HEK293 (cell line): ENCODE results near the gene ITFG2.

ENCODE experiments used
- CTCF ChIA-PET: fragments of 350-600 bp; formaldehyde crosslinking; extraction: SDS; loops from one replicate; lab custom pipeline; 2021; ENCODE audit warnings: antibody characterized with exemption; lab: Yijun Ruan, JAX
- POLR2A ChIA-PET: fragments of 300-600 bp; formaldehyde crosslinking; extraction: SDS; loops from one replicate; lab custom pipeline; 2020; ENCODE audit warnings: antibody characterized with exemption, inconsistent platforms; lab: Yijun Ruan, JAX
- H3K27ac ChIP-seq: fragments of 200-500 bp; sonication (Bioruptor generic); 2 replicates; pipeline ENCODE4 v1.5.1; 2014; ENCODE audit warnings: low read depth, low read length, control low read depth, inconsistent platforms; ENCODE audit errors: extremely low read depth
- H3K36me3 ChIP-seq, 2 experiments: fragments of 200-500 bp in 1 of 2; sonication (Bioruptor generic) in 1 of 2; 1 replicate in 1 of 2; 2 replicates in 1 of 2; pipeline ENCODE4 v1.5.1; 2014 to 2017; ENCODE audit warnings: inconsistent platforms in 2 of 2, low read length in 2 of 2; ENCODE audit not compliant: control insufficient read depth in 2 of 2, insufficient read depth in 1 of 2
- H3K4me1 ChIP-seq: fragments of 200-500 bp; sonication (Bioruptor generic); 2 replicates; pipeline ENCODE4 v1.5.1; 2014; ENCODE audit warnings: mild to moderate bottlenecking, low read length, inconsistent platforms; ENCODE audit not compliant: control insufficient read depth, insufficient read depth
- H3K4me3 ChIP-seq: 2 replicates; pipeline ENCODE4 v1.5.1; 2011; ENCODE audit warnings: low read depth, mild to moderate bottlenecking, control low read depth, low read length, moderate library complexity
- H3K9me3 ChIP-seq: fragments of 200-500 bp; sonication (Bioruptor generic); 2 replicates; pipeline ENCODE4 v1.5.1; 2014; ENCODE audit warnings: low read depth, low read length, inconsistent platforms; ENCODE audit not compliant: control insufficient read depth, insufficient read depth
- BCL11A ChIP-seq: fragments of 450-650 bp; formaldehyde crosslinking; IDR thresholded peaks from 2 replicates; pipeline ENCODE4 v1.5.1; 2016; ENCODE audit warnings: low read depth, missing biosample characterization, missing genetic modification characterization
- GFI1B ChIP-seq: fragments of 450-650 bp; formaldehyde crosslinking; IDR thresholded peaks from 2 replicates; pipeline ENCODE4 v1.5.1; 2016; ENCODE audit warnings: missing biosample characterization, missing genetic modification characterization
- KLF16 ChIP-seq: fragments of 450-650 bp; formaldehyde crosslinking; IDR thresholded peaks from 2 replicates; pipeline ENCODE4 v1.5.1; 2017; ENCODE audit warnings: missing biosample characterization, missing genetic modification characterization
- MZF1 ChIP-seq: fragments of 450-650 bp; formaldehyde crosslinking; IDR thresholded peaks from 2 replicates; pipeline ENCODE4 v1.5.1; 2017; ENCODE audit warnings: missing biosample characterization, missing genetic modification characterization, borderline replicate concordance
- SETDB1 ChIP-seq: IDR thresholded peaks from one replicate; pipeline ENCODE4 v1.6.1; 2017; ENCODE audit warnings: mild to moderate bottlenecking, low read length, moderate library complexity, mixed read lengths; ENCODE audit not compliant: insufficient read length
- ZBTB11 ChIP-seq: fragments of 450-650 bp; formaldehyde crosslinking; conservative IDR thresholded peaks from 2 replicates; pipeline ENCODE4 v1.5.1; 2016; ENCODE audit warnings: low read depth, missing biosample characterization, missing genetic modification characterization
- ZNF114 ChIP-seq: fragments of 450-650 bp; formaldehyde crosslinking; IDR thresholded peaks from 2 replicates; pipeline ENCODE4 v1.5.0; 2017; ENCODE audit warnings: missing biosample characterization, missing genetic modification characterization
- ZNF146 ChIP-seq: fragments of 450-650 bp; formaldehyde crosslinking; IDR thresholded peaks from 2 replicates; pipeline ENCODE4 v1.5.1; 2016; ENCODE audit warnings: missing biosample characterization, missing genetic modification characterization
- ZNF169 ChIP-seq: fragments of 450-650 bp; formaldehyde crosslinking; IDR thresholded peaks from 2 replicates; pipeline ENCODE4 v1.5.1; 2016; ENCODE audit warnings: missing biosample characterization, missing genetic modification characterization
- ZNF19 ChIP-seq: fragments of 450-650 bp; formaldehyde crosslinking; IDR thresholded peaks from 2 replicates; pipeline ENCODE4; 2016; ENCODE audit warnings: missing biosample characterization, missing genetic modification characterization, low read depth
- ZNF202 ChIP-seq: fragments of 450-650 bp; formaldehyde crosslinking; IDR thresholded peaks from 2 replicates; pipeline ENCODE4 v1.5.1; 2016; ENCODE audit warnings: missing biosample characterization, missing genetic modification characterization, borderline replicate concordance
- ZNF416 ChIP-seq: fragments of 450-650 bp; formaldehyde crosslinking; IDR thresholded peaks from 2 replicates; pipeline ENCODE4 v1.5.1; 2016; ENCODE audit warnings: missing biosample characterization, missing genetic modification characterization
- ZNF514 ChIP-seq: fragments of 450-650 bp; formaldehyde crosslinking; IDR thresholded peaks from 2 replicates; pipeline ENCODE4 v1.5.1; 2016; ENCODE audit warnings: missing biosample characterization, missing genetic modification characterization
- ZNF521 ChIP-seq: fragments of 450-650 bp; formaldehyde crosslinking; IDR thresholded peaks from 2 replicates; pipeline ENCODE4 v1.5.1; 2017; ENCODE audit warnings: missing biosample characterization, mild to moderate bottlenecking, missing genetic modification characterization
- ZNF626 ChIP-seq: fragments of 450-650 bp; sonication (Bioruptor Pico); formaldehyde crosslinking; IDR thresholded peaks from 2 replicates; pipeline ENCODE4 v1.5.1; 2018; ENCODE audit warnings: missing biosample characterization, missing genetic modification characterization, inconsistent platforms
- ZNF677 ChIP-seq: fragments of 450-650 bp; IDR thresholded peaks from 2 replicates; pipeline ENCODE4 v1.5.0; 2018; ENCODE audit warnings: missing biosample characterization, mild to moderate bottlenecking, missing genetic modification characterization, moderate library complexity
- ZNF791 ChIP-seq: fragments of 450-650 bp; formaldehyde crosslinking; IDR thresholded peaks from 2 replicates; pipeline ENCODE4 v1.5.1; 2016; ENCODE audit warnings: missing biosample characterization, missing genetic modification characterization
- ZNF830 ChIP-seq: fragments of 450-650 bp; IDR thresholded peaks from 2 replicates; pipeline ENCODE4 v1.5.0; 2018; ENCODE audit warnings: missing biosample characterization, missing genetic modification characterization, low read depth, mild to moderate bottlenecking, moderate library complexity
- TF ChIP-seq, protein P1 (sequence below): fragments of 450-650 bp; formaldehyde crosslinking; IDR thresholded peaks from 2 replicates; pipeline ENCODE4 v1.5.1; 2016; ENCODE audit warnings: missing biosample characterization, missing genetic modification characterization
- TF ChIP-seq, protein P2 (sequence below): fragments of 450-650 bp; formaldehyde crosslinking; IDR thresholded peaks from 2 replicates; pipeline ENCODE4 v1.5.1; 2016; ENCODE audit warnings: missing biosample characterization, missing genetic modification characterization
- TF ChIP-seq, protein P3 (sequence below): fragments of 450-650 bp; formaldehyde crosslinking; IDR thresholded peaks from 2 replicates; pipeline ENCODE4 v1.5.1; 2017; ENCODE audit warnings: missing biosample characterization, mild to moderate bottlenecking, missing genetic modification characterization, moderate library complexity
- TF ChIP-seq, protein P4 (sequence below): fragments of 450-650 bp; formaldehyde crosslinking; IDR thresholded peaks from 2 replicates; pipeline ENCODE4 v1.5.1; 2016; ENCODE audit warnings: missing biosample characterization, missing genetic modification characterization

The ITFG2 gene

GRCh38 chr12:2793561-2793960 lies 18.9 kb upstream of the ITFG2 start:
- peaks cover 15 to 27% of the 10 kb centered on the region in 2 experiments for H3K36me3 ChIP-seq
- H3K9me3 ChIP-seq = no peaks in the 10 kb centered on the region
- no peak overlapping the region for H3K4me3 ChIP-seq
- CTCF ChIA-PET = interaction anchor here (0.7 to 2.1 kb wide), 3 partner anchors 10 to 111 kb away, joined by 3 to 12 read pairs (median 4); no protein-coding TSS in a partner anchor
- TF ChIP-seq ZNF830 (tag by site-specific recombination) (no peak), ZNF677 (no peak), KLF16 (tag by site-specific recombination) (no peak)
- POLR2A ChIA-PET = no interaction called here
- no peak overlapping the region for H3K27ac ChIP-seq
- H3K4me1 ChIP-seq = peaks cover 3% of the 10 kb centered on the region; the same call in 1 of the 2 replicates

DNA sequence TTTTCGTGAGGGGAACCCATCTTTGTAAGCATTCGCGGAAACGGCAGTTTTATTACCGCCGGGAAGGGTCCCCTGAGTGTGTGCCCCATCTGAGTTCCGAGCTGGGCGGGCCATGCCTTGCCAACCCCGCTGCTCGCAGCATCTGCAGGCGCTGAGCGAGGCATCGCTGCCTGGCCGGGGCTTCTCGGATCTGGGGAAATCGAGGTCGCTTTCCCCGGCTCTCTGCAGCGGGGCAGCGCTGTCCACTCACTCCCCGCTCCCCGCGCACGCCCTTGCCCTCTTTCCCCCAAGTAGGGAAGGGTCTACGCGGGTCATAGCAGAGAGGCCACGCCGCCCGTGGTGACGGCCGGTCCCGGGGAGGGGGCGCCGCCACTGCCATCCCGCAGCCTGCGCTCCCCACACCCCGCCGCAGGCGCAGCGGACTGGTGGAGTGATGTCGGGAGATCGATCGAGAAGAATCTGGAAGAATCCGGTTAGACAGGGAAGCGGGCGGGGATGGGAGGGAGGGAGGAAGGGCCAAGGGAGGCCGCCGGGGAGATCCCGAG lies 18.2 kb upstream of the ITFG2 start:
- TF ChIP-seq ZNF202 (peak; percentile 79; the same call in 1 of the 2 replicates), MZF1 (tag by site-specific recombination) (no peak)
- ChIA-PET POLR2A (interaction anchor here (0.5 to 1.2 kb wide), 6 partner anchors 8 to 111 kb away, joined by 3 to 11 read pairs (median 4); partner anchors contain the start of genes FOXM1, ITFG2 and RHNO1), CTCF (no interaction called here)
- Histone ChIP-seq H3K4me1 (peaks cover 3% of the 10 kb centered on the region; the same call in 1 of the 2 replicates), H3K9me3 (no peaks in the 10 kb centered on the region), H3K4me3 (peak overlapping the region; percentile 73), H3K36me3 (peaks cover 19 to 34% of the 10 kb centered on the region in 2 experiments), H3K27ac (no peak overlapping the region; the same call in 1 of the 2 replicates)

GRCh38 chr12:2794736-2795289 lies 17.7 kb upstream of the ITFG2 start, which contains the start of gene FKBP4:
Gene FKBP4, plus strand, starts transcription at chr12:2794970. Its CDS starts 170 bp downstream, at chr12:2795140.
- no peaks in the 10 kb centered on the region for H3K9me3 ChIP-seq
- H3K4me3 ChIP-seq = peak within 1 kb of the TSS; percentile 73
- ChIA-PET CTCF (no interaction called here), POLR2A (interaction anchor here (0.5 to 1.2 kb wide), 6 partner anchors 8 to 110 kb away, joined by 3 to 11 read pairs (median 4); partner anchors contain the start of genes FOXM1, ITFG2 and RHNO1)
- H3K36me3 ChIP-seq = peaks cover 25 to 39% of the 10 kb centered on the region in 2 experiments
- H3K27ac ChIP-seq = peak within 1 kb of the TSS; percentile 88; the same call in 1 of the 2 replicates
- H3K4me1 ChIP-seq = peaks cover 3% of the 10 kb centered on the region; the same call in 1 of the 2 replicates
- TF ChIP-seq ZNF514 (tag by site-specific recombination) (no peak), BCL11A (tag by site-specific recombination) (no peak), ZNF114 (tag by site-specific recombination) (no peak), ZNF169 (tag by site-specific recombination) (no peak), ZNF146 (tag by site-specific recombination) (no peak), GFI1B (no peak), ZNF416 (tag by site-specific recombination) (no peak), ZBTB11 (tag by site-specific recombination) (no peak), SETDB1 (no peak), ZNF521 (no peak), ZNF626 (tag by site-specific recombination) (no peak), ZNF19 (tag by site-specific recombination) (no peak), ZNF791 (tag by site-specific recombination) (no peak)
- TF ChIP-seq, protein P1, sequence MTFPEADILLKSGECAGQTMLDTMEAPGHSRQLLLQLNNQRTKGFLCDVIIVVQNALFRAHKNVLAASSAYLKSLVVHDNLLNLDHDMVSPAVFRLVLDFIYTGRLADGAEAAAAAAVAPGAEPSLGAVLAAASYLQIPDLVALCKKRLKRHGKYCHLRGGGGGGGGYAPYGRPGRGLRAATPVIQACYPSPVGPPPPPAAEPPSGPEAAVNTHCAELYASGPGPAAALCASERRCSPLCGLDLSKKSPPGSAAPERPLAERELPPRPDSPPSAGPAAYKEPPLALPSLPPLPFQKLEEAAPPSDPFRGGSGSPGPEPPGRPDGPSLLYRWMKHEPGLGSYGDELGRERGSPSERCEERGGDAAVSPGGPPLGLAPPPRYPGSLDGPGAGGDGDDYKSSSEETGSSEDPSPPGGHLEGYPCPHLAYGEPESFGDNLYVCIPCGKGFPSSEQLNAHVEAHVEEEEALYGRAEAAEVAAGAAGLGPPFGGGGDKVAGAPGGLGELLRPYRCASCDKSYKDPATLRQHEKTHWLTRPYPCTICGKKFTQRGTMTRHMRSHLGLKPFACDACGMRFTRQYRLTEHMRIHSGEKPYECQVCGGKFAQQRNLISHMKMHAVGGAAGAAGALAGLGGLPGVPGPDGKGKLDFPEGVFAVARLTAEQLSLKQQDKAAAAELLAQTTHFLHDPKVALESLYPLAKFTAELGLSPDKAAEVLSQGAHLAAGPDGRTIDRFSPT (tag by site-specific recombination) = no peak
- TF ChIP-seq, protein P2, sequence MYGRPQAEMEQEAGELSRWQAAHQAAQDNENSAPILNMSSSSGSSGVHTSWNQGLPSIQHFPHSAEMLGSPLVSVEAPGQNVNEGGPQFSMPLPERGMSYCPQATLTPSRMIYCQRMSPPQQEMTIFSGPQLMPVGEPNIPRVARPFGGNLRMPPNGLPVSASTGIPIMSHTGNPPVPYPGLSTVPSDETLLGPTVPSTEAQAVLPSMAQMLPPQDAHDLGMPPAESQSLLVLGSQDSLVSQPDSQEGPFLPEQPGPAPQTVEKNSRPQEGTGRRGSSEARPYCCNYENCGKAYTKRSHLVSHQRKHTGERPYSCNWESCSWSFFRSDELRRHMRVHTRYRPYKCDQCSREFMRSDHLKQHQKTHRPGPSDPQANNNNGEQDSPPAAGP (tag by site-specific recombination) = peak; percentile 76; the same call in 1 of the 2 replicates
- TF ChIP-seq, protein P3, sequence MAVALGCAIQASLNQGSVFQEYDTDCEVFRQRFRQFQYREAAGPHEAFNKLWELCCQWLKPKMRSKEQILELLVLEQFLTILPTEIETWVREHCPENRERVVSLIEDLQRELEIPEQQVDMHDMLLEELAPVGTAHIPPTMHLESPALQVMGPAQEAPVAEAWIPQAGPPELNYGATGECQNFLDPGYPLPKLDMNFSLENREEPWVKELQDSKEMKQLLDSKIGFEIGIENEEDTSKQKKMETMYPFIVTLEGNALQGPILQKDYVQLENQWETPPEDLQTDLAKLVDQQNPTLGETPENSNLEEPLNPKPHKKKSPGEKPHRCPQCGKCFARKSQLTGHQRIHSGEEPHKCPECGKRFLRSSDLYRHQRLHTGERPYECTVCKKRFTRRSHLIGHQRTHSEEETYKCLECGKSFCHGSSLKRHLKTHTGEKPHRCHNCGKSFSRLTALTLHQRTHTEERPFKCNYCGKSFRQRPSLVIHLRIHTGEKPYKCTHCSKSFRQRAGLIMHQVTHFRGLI (tag by site-specific recombination) = no peak
- TF ChIP-seq, protein P4, sequence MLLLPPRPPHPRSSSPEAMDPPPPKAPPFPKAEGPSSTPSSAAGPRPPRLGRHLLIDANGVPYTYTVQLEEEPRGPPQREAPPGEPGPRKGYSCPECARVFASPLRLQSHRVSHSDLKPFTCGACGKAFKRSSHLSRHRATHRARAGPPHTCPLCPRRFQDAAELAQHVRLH = no peak
